B cell (primary cell): Measurements from ENCODE around the gene KIF16B. TPM values are rescaled to one million over a fixed set of nuclear protein-coding genes. Genes with fewer than 3 reads are reported as not detected.

Experiments
- ATAC-seq: fragments of 200-7000 bp; cut with Tn5 transposase; one replicate; pipeline ENCODE4 v1.10.0; 2021; ENCODE audit warnings: low read depth, mild to moderate bottlenecking, moderate number of reproducible peaks, moderate library complexity
- CTCF ChIA-PET: fragments of 350-600 bp; sonication (Branson Sonifier 250); formaldehyde crosslinking; loops from one replicate; lab custom pipeline; 2021; ENCODE audit warnings: antibody characterized with exemption, inconsistent platforms; lab: Charles Lee
- POLR2A ChIA-PET: fragments of 350-600 bp; sonication (Branson Sonifier 250); formaldehyde crosslinking; loops from one replicate; lab custom pipeline; 2021; ENCODE audit warnings: antibody characterized with exemption; lab: Charles Lee
- DNase-seq: peaks from one replicate; pipeline ENCODE4 v3.0.0; 2013
- H2AFZ ChIP-seq: 2 replicates; pipeline ENCODE4 v1.6.1; 2012; ENCODE audit warnings: mild to moderate bottlenecking, low read depth, low read length; ENCODE audit not compliant: insufficient read depth, poor library complexity, severe bottlenecking
- H3K27ac ChIP-seq, 2 donors: 1 replicate in 1 of 2; 2 replicates in 1 of 2; pipeline ENCODE4 v1.5.1; 2012 to 2013; ENCODE audit warnings: low read length in 2 of 2, mild to moderate bottlenecking in 2 of 2, moderate library complexity in 1 of 2
- H3K27me3 ChIP-seq, 4 experiments: fragments of 200-600 bp in 1 of 4; sonication (generic) in 1 of 4; replicated peaks in 1 of 4; 1 replicate in 2 of 4; 2 replicates in 2 of 4; pipeline versions ENCODE4 v1.6.1 to v1.7.0; 2013 to 2016; ENCODE audit warnings: low read length in 3 of 4, mild to moderate bottlenecking in 2 of 4, mixed read lengths in 1 of 4, moderate library complexity in 1 of 4; ENCODE audit not compliant: insufficient read depth in 4 of 4, control insufficient read depth in 3 of 4; ENCODE audit errors: control extremely low read depth in 1 of 4
- H3K36me3 ChIP-seq, 2 experiments: replicated peaks in 1 of 2; 1 replicate in 1 of 2; 2 replicates in 1 of 2; pipeline versions ENCODE4 v1.6.1 to v1.7.1; 2013; ENCODE audit warnings: low read length in 1 of 2; ENCODE audit not compliant: insufficient read depth in 2 of 2, control insufficient read depth in 1 of 2; ENCODE audit errors: control extremely low read depth in 1 of 2, extremely low read depth in 1 of 2
- H3K4me1 ChIP-seq, 2 donors: fragments of 200-600 bp in 1 of 2; sonication (generic) in 1 of 2; 1 replicate in 1 of 2; 2 replicates in 1 of 2; pipeline versions ENCODE4 v1.5.1 to v1.6.1; 2013 to 2017; ENCODE audit warnings: low read length in 2 of 2; ENCODE audit not compliant: control insufficient read depth in 2 of 2, insufficient read depth in 2 of 2
- H3K4me2 ChIP-seq: replicated peaks from 2 replicates; pipeline ENCODE3; 2012; ENCODE audit warnings: mild to moderate bottlenecking, low read depth, low read length; ENCODE audit not compliant: poor library complexity, severe bottlenecking
- H3K4me3 ChIP-seq, 5 experiments: fragments of 200-600 bp in 1 of 5; sonication (generic) in 1 of 5; 1 replicate in 3 of 5; 2 replicates in 2 of 5; pipeline versions ENCODE4 v1.5.1 to v1.7.0; 2011 to 2016; ENCODE audit warnings: low read length in 4 of 5, mild to moderate bottlenecking in 4 of 5, low read depth in 2 of 5, control low read depth in 1 of 5, moderate library complexity in 1 of 5; ENCODE audit not compliant: insufficient read depth in 1 of 5; ENCODE audit errors: control extremely low read depth in 1 of 5, extremely low read depth in 1 of 5
- H3K79me2 ChIP-seq: fragments of 200-600 bp; sonication (generic); one replicate; pipeline ENCODE4 v1.6.0; 2016; ENCODE audit warnings: low read length; ENCODE audit not compliant: control insufficient read depth, insufficient read depth
- H3K9ac ChIP-seq: fragments of 200-600 bp; sonication (generic); 2 replicates; pipeline ENCODE4 v1.6.1; 2017; ENCODE audit warnings: mild to moderate bottlenecking, low read length, moderate library complexity
- H3K9me3 ChIP-seq, 3 donors: one replicate each; pipeline versions ENCODE4 v1.6.1 to v1.7.1; 2013; ENCODE audit warnings: low read length in 2 of 3; ENCODE audit not compliant: control insufficient read depth in 2 of 3, insufficient read depth in 1 of 3; ENCODE audit errors: control extremely low read depth in 1 of 3
- H4K20me1 ChIP-seq: 2 replicates; pipeline ENCODE4 v1.6.0; 2012; ENCODE audit warnings: mild to moderate bottlenecking, low read length; ENCODE audit not compliant: insufficient read depth, control insufficient read depth, poor library complexity, severe bottlenecking
- H3K27ac Mint-ChIP-seq: one replicate; pipeline ENCODE4 v1.8.0; 2021; ENCODE audit warnings: mixed read lengths
- H3K27me3 Mint-ChIP-seq: one replicate; pipeline ENCODE4 v1.8.0; 2021; ENCODE audit warnings: mixed read lengths
- H3K4me1 Mint-ChIP-seq: one replicate; pipeline ENCODE4 v1.8.0; 2021; ENCODE audit warnings: mixed read lengths
- H3K4me3 Mint-ChIP-seq: one replicate; pipeline ENCODE4 v1.8.0; 2021; ENCODE audit warnings: mixed read lengths
- H3K9me3 Mint-ChIP-seq: one replicate; pipeline ENCODE4 v1.8.0; 2022; ENCODE audit warnings: mixed read lengths; ENCODE audit not compliant: insufficient read depth
- CTCF ChIP-seq: fragments of 200-600 bp; IDR thresholded peaks from one replicate; pipeline ENCODE4 v1.8.0; 2022; ENCODE audit warnings: antibody characterized with exemption, mild to moderate bottlenecking
- EZH2 ChIP-seq: IDR thresholded peaks from 2 replicates; pipeline ENCODE4 v1.6.1; 2012; ENCODE audit warnings: borderline replicate concordance, low read depth, mild to moderate bottlenecking, moderate library complexity, low read length; ENCODE audit not compliant: insufficient read depth, poor library complexity, severe bottlenecking
- WGBS: methylation state at CpG from one replicate; pipeline ENCODE4 v1.1.5; 2013; ENCODE audit warnings: missing lambda C conversion rate; ENCODE audit not compliant: insufficient coverage; 5-methylcytosine and 5-hydroxymethylcytosine counted together
- intact Hi-C: fragments of 100-400 bp; cut with micrococcal nuclease; formaldehyde crosslinking; loops from one replicate; pipeline ENCODE4 v1.10.0; 2022
- polyA plus RNA-seq: library from polyadenylated mRNA; depleted of rRNA; stranded (reverse); fragments of >200 nt; gene quantifications from 2 replicates; pipeline ENCODE4 v1.2.3, GENCODE V29; 2012
- total RNA-seq, 2 donors: library from RNA; stranded (reverse); fragments of 120-200 nt in 1 of 2; gene quantifications; 1 replicate in 1 of 2; 2 replicates in 1 of 2; pipeline versions ENCODE4 v1.2.3 to v1.2.4, GENCODE V29; 2013 to 2022

Gene KIF16B
- total and polyA plus RNA-seq, 2 donors (not counting 1 experiment from before 2014, with no cell fraction given): 4.5 to 13.0 TPM

- WGBS: no CpG with 5 or more reads among the region's 1 CpG
- no peak for TF ChIP-seq EZH2
- Mint-ChIP-seq H3K4me1 (peaks cover 7% of the 10 kb centered on the region), H3K27me3 (no peaks in the 10 kb centered on the region), H3K27ac (no peak overlapping the region), H3K9me3 (peaks cover 5% of the 10 kb centered on the region), H3K4me3 (no peak overlapping the region)
- no peak for DNase-seq
- no peaks in the 10 kb centered on the region for H3K27me3 ChIP-seq
- H3K4me1 ChIP-seq: peaks cover 3% of the 10 kb centered on the region in 2 donors
- no peak overlapping the region for H2AFZ ChIP-seq
- peaks cover 0 to 15% (median 8%) of the 10 kb centered on the region in 3 donors for H3K9me3 ChIP-seq
- H3K27ac ChIP-seq: no peak overlapping the region
- no peak overlapping the region for H3K4me3 ChIP-seq
- ChIA-PET POLR2A (no interaction called here), CTCF (no interaction called here)
- H3K36me3 ChIP-seq: peaks cover 0 to 4% of the 10 kb centered on the region in 2 experiments
- no peaks in the 10 kb centered on the region for H4K20me1 ChIP-seq
- no peak overlapping the region for H3K4me2 ChIP-seq
- ATAC-seq: no peak
- intact Hi-C loops: no loop called here
- H3K79me2 ChIP-seq: no peaks in the 10 kb centered on the region
- no peak overlapping the region for H3K9ac ChIP-seq
These were observed 301.8 kb downstream of the KIF16B start for GRCh38 chr20:16271450-16271849.

- no peak overlapping the region for H3K27ac ChIP-seq
- ChIA-PET POLR2A (no interaction called here), CTCF (no interaction called here)
- 94% methylated on average over 2 of the region's 4 CpGs for WGBS
- no peak overlapping the region for H3K9ac ChIP-seq
- no peaks in the 10 kb centered on the region for H3K79me2 ChIP-seq
- H2AFZ ChIP-seq: no peak overlapping the region
- peaks cover 1 to 20% (median 13%) of the 10 kb centered on the region in 3 donors for H3K9me3 ChIP-seq
- Mint-ChIP-seq H3K27me3 (no peaks in the 10 kb centered on the region), H3K9me3 (peaks cover 7% of the 10 kb centered on the region), H3K4me3 (no peak overlapping the region), H3K27ac (no peak overlapping the region), H3K4me1 (peaks cover 4% of the 10 kb centered on the region)
- no peaks in the 10 kb centered on the region for H3K4me1 ChIP-seq
- peaks cover 0 to 4% of the 10 kb centered on the region in 2 experiments for H3K36me3 ChIP-seq
- DNase-seq: no peak
- ATAC-seq: no peak
- H3K27me3 ChIP-seq: no peaks in the 10 kb centered on the region
- H3K4me3 ChIP-seq: no peak overlapping the region
- no peaks in the 10 kb centered on the region for H4K20me1 ChIP-seq
- intact Hi-C loops: no loop called here
- H3K4me2 ChIP-seq: no peak overlapping the region
- TF ChIP-seq CTCF (no peak), EZH2 (no peak)
These were observed 302.3 kb downstream of the KIF16B start for GRCh38 chr20:16270989-16271388.
